ENCODE results near the gene RNF213.

DNA sequence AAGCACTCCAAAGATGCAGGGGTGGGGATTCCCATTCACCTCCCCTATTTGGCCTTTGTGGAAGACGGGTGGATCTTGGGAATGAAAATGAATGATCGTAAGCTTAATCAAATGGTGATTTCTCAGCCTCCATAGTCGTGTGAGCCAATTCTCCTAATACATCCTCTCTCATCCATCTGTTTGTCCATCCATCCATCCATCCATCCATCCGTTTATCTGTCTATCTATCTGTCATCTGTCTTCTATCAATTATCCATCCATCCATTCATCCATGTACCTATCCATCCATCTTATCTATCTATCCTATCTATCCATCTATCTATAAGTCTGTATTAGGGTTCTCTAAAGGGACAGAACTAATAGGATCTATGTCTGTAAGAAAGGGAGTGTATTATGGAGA, 7.8 kb downstream of the RNF213 start:
- no peak for TF ChIP-seq CTCF (IDR thresholded peaks at IDR 0.05)
- no peak for TF ChIP-seq POLR2AphosphoS5 (IDR thresholded peaks at IDR 0.05; ENCODE audit: low read depth, low read length)
- TF ChIP-seq SMC3 (IDR thresholded peaks at IDR 0.05; ENCODE audit: low read depth, low read length) = no peak
- no peak for TF ChIP-seq RFX5 (IDR thresholded peaks at IDR 0.05; ENCODE audit: low read length)
- no peak for TF ChIP-seq TAF1 (IDR thresholded peaks at IDR 0.05; ENCODE audit: borderline replicate concordance, low read depth, low read length)
- TF ChIP-seq EP300 (IDR thresholded peaks at IDR 0.05; ENCODE audit: borderline replicate concordance in 1 of 2, low read depth in 1 of 2, low read length in 1 of 2) = no peak

All from SK-N-SH (cell line).